GM18526 (cell line): ENCODE measurements around the gene NTPCR.

ENCODE experiments used
- POLR2A ChIP-seq: IDR thresholded peaks from 3 replicates; pipeline ENCODE4 v1.6.1; 2011; ENCODE audit not compliant: insufficient read length; ENCODE audit errors: extremely low read depth

Gene NTPCR

DNA sequence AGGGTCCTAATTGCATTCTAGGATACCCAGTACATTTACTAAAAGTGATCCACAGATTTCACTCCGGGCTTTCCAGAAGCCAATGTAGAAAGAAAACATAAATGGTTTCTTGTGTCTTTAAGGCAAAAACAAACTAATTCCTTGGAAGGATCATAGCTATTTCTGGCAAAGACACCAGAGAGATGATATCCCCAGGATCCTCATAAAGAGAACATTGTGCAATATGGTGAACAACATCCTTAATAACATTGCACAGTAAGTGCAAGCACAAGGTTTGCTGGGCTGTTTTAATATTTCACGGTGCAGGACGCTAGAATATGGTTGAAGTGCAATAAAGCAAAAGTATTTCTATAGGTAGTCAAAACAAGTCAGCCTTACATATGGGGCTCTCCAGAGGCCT lies 83.0 kb downstream of the NTPCR start:
- no peak for TF ChIP-seq POLR2A
